ACC112 (cell line): ENCODE measurements around the gene FCF1.
A peak's percentile ranks its signal among the peaks of the same experiment; 100 is the strongest.
"Not testable (repeated sequence)": the region's sequence is repeated elsewhere in the genome, so short reads cannot be mapped to it uniquely, and the experiment has no call there.

Source experiments
- H2AFZ ChIP-seq: fragments of 200-600 bp; sonication (generic); one replicate; pipeline ENCODE4 v1.6.0; 2017; ENCODE audit warnings: antibody characterized with exemption, low read length; ENCODE audit not compliant: unreplicated experiment
- H3K27ac ChIP-seq: fragments of 200-600 bp; sonication (generic); 2 replicates; pipeline ENCODE4 v1.5.1; 2014; ENCODE audit warnings: low read depth, mild to moderate bottlenecking, antibody characterized with exemption, low read length, moderate library complexity
- H3K27me3 ChIP-seq: fragments of 200-600 bp; sonication (generic); 2 replicates; pipeline ENCODE4 v1.6.1; 2014; ENCODE audit warnings: mild to moderate bottlenecking, antibody characterized with exemption, low read length, moderate library complexity, mixed read lengths; ENCODE audit not compliant: insufficient read depth
- H3K36me3 ChIP-seq: fragments of 200-600 bp; sonication (generic); 2 replicates; pipeline ENCODE4 v1.6.1; 2016; ENCODE audit warnings: mild to moderate bottlenecking, antibody characterized with exemption, low read length, moderate library complexity, mixed read lengths; ENCODE audit not compliant: insufficient read depth
- H3K4me1 ChIP-seq: fragments of 200-600 bp; sonication (generic); one replicate; pipeline ENCODE4 v1.6.1; 2016; ENCODE audit warnings: low read length, mixed read lengths; ENCODE audit not compliant: insufficient read depth, unreplicated experiment, control insufficient read depth
- H3K4me3 ChIP-seq: fragments of 200-600 bp; sonication (generic); 2 replicates; pipeline ENCODE4 v1.5.1; 2014; ENCODE audit warnings: mild to moderate bottlenecking, low read depth, low read length
- H3K79me2 ChIP-seq: fragments of 200-600 bp; sonication (generic); one replicate; pipeline ENCODE4 v1.6.0; 2016; ENCODE audit warnings: low read length; ENCODE audit not compliant: control insufficient read depth, unreplicated experiment, insufficient read depth

The FCF1 gene

GRCh38 chr14:74733221-74733620, 20.3 kb downstream of the FCF1 start:
- Histone ChIP-seq H3K4me1 (peaks cover 9% of the 10 kb centered on the region), H3K27me3 (no peaks in the 10 kb centered on the region), H3K4me3 (no peak overlapping the region), H2AFZ (no peak overlapping the region), H3K36me3 (peaks cover 17% of the 10 kb centered on the region), H3K27ac (no peak overlapping the region), H3K79me2 (no peaks in the 10 kb centered on the region)

GRCh38 chr14:74735125-74735524, 22.2 kb downstream of the FCF1 start:
- Histone ChIP-seq H3K27me3 (no peaks in the 10 kb centered on the region), H3K27ac (no peak overlapping the region), H3K36me3 (peaks cover 30% of the 10 kb centered on the region), H2AFZ (no peak overlapping the region), H3K4me1 (peaks cover 14% of the 10 kb centered on the region), H3K79me2 (no peaks in the 10 kb centered on the region), H3K4me3 (no peak overlapping the region)

- Histone ChIP-seq H3K36me3 (peaks cover 23% of the 10 kb centered on the region), H3K27ac (peak overlapping the region; percentile 79), H3K4me1 (peaks cover 14% of the 10 kb centered on the region), H3K79me2 (no peaks in the 10 kb centered on the region), H2AFZ (no peak overlapping the region), H3K27me3 (no peaks in the 10 kb centered on the region), H3K4me3 (no peak overlapping the region)
These were observed 24.9 kb downstream of the FCF1 start for GRCh38 chr14:74737753-74738325.

GRCh38 chr14:74739293-74740030, 26.5 kb downstream of the FCF1 start:
- Histone ChIP-seq H3K36me3 (peaks cover 19% of the 10 kb centered on the region), H3K4me3 (no peak overlapping the region), H2AFZ (no peak overlapping the region), H3K4me1 (peaks cover 14% of the 10 kb centered on the region), H3K27ac (no peak overlapping the region), H3K27me3 (no peaks in the 10 kb centered on the region), H3K79me2 (no peaks in the 10 kb centered on the region)

- Histone ChIP-seq H3K27me3 (no peaks in the 10 kb centered on the region), H2AFZ (no peak overlapping the region), H3K79me2 (no peaks in the 10 kb centered on the region), H3K4me3 (no peak overlapping the region), H3K36me3 (no peaks in the 10 kb centered on the region), H3K4me1 (no peaks in the 10 kb centered on the region), H3K27ac (no peak overlapping the region)
These were observed 34.3 kb downstream of the FCF1 start for GRCh38 chr14:74747237-74747636.

- no peaks in the 10 kb centered on the region for H3K36me3 ChIP-seq
- no peaks in the 10 kb centered on the region for H3K27me3 ChIP-seq
- no peaks in the 10 kb centered on the region for H3K4me1 ChIP-seq
- no peak overlapping the region for H3K27ac ChIP-seq
- no peaks in the 10 kb centered on the region for H3K79me2 ChIP-seq
- no peak overlapping the region for H3K4me3 ChIP-seq
- no peak overlapping the region for H2AFZ ChIP-seq
These were observed 41.2 kb downstream of the FCF1 start for GRCh38 chr14:74754157-74754556.

GRCh38 chr14:74754899-74755298, 42.0 kb downstream of the FCF1 start:
- Histone ChIP-seq H3K4me1 (no peaks in the 10 kb centered on the region), H3K36me3 (no peaks in the 10 kb centered on the region), H2AFZ (no peak overlapping the region), H3K79me2 (no peaks in the 10 kb centered on the region), H3K27ac (no peak overlapping the region), H3K27me3 (no peaks in the 10 kb centered on the region), H3K4me3 (no peak overlapping the region)

- Histone ChIP-seq H3K79me2 (no peaks in the 10 kb centered on the region), H3K36me3 (no peaks in the 10 kb centered on the region), H3K4me1 (no peaks in the 10 kb centered on the region), H3K4me3 (no peak overlapping the region), H2AFZ (no peak overlapping the region), H3K27ac (no peak overlapping the region), H3K27me3 (no peaks in the 10 kb centered on the region)
These were observed 43.4 kb downstream of the FCF1 start for GRCh38 chr14:74756326-74756725.

- H3K36me3 ChIP-seq, H3K27me3 ChIP-seq, H3K4me1 ChIP-seq, H3K27ac ChIP-seq, H2AFZ ChIP-seq, H3K79me2 ChIP-seq, H3K4me3 ChIP-seq: not testable (repeated sequence)
These were observed 45.6 kb downstream of the FCF1 start for GRCh38 chr14:74758505-74758904.

GRCh38 chr14:74762917-74763802, 50.2 kb downstream of the FCF1 start, which contains the start of gene YLPM1:
Gene YLPM1, plus strand, starts transcription at chr14:74763316. Its CDS starts 174 bp downstream, at chr14:74763490.
- peak within 1 kb of the TSS; percentile 98 for H2AFZ ChIP-seq
- no peaks in the 10 kb centered on the region for H3K27me3 ChIP-seq
- H3K79me2 ChIP-seq = peaks cover 49% of the 10 kb centered on the region

More at GRCh38 chr14:74762917-74763802, 50.2 kb downstream of the FCF1 start, which contains the start of gene YLPM1:
- H3K4me1 ChIP-seq = peaks cover 18% of the 10 kb centered on the region
- peaks cover 7% of the 10 kb centered on the region for H3K36me3 ChIP-seq
- peak within 1 kb of the TSS; percentile 73 for H3K27ac ChIP-seq
- peak within 1 kb of the TSS; percentile 97 for H3K4me3 ChIP-seq
